Measurements from ENCODE around the gene NPR3.

- TF ChIP-seq POLR2A (IDR thresholded peaks at IDR 0.05; ENCODE audit: low read depth, low read length) (no peak), POLR2AphosphoS5 (IDR thresholded peaks at IDR 0.05; ENCODE audit: low read depth, low read length) (no peak), TAF1 (IDR thresholded peaks at IDR 0.05; ENCODE audit: borderline replicate concordance, low read depth, low read length) (no peak)
Observed at GRCh38 chr5:32785611-32786254, 74.6 kb downstream of the NPR3 start.

Data from GM12892 (cell line).